ENCODE measurements around the gene SAP25. TPM values are rescaled to one million over a fixed set of nuclear protein-coding genes. Genes with fewer than 3 reads are reported as not detected.
"Not testable (repeated sequence)": the region's sequence is repeated elsewhere in the genome, so short reads cannot be mapped to it uniquely, and the experiment has no call there.

Gene SAP25
- total RNA-seq, 5 donors from 2014 or later (not counting 1 experiment from before 2014, with no cell fraction given) = 61.2 to 129 (median 107) TPM

DNA sequence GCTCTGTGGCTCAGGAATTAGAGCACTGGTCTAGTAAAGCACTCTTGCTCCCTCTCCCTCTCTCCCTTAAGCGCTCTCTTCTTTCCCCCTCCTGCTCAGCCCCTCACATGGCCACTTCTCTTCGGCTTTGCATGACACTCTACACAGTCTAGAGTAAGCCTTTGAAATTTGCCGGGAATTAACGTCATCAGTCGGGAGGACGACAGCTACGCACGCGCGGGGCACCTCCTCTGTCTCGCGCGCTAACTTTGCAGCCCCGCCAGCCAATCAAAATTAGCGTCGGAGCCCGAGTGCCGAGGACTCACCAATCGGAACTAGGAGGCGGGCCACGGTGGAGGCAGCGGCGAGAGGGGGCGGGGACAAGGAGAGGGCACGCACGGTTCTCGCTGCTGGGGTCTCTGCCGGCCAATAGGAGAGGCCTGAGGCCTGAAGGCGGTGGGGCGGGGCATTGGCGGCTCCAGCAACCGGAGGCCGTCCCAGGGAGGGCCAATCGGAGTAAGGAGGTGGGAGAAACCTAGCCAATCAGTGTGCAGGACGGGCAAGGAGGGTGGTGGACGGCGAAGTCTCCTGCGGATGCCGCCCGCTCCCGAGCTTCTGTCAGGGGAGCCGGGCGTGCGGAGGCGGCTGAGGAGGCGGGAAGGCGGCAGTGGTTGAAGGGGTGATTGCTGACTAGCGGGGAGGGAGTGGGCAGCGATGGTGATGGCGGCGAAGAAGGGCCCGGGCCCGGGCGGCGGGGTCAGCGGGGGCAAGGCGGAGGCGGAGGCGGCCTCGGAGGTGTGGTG lies 34.9 kb downstream of the SAP25 start, which contains the start of gene AGFG2:
TSS of gene AGFG2 (plus strand) at position 550 of the 782 bp plus-strand sequence. CDS start at position 694, 144 bp downstream.
- peaks cover 13 to 46% of the 10 kb centered on the region in 2 experiments for H3K4me1 ChIP-seq (ENCODE audit: control insufficient read depth in 1 of 2, extremely low read depth in 1 of 2, insufficient read depth in 2 of 2, low read length in 2 of 2)
- ChIA-PET CTCF (interaction anchor here (0.6 to 3.4 kb wide), 9 partner anchors 10 to 167 kb away, joined by 3 to 14 read pairs (median 4); partner anchors contain the start of genes NYAP1 (in 1 of the 2), POP7 (in 1 of the 2) and PPP1R35 (in 1 of the 2)), POLR2A (interaction anchor here in 1 of 2 donors (0.6 kb wide), 1 partner anchor 340 kb away, joined by 3 read pairs; no protein-coding TSS in a partner anchor)
- DNase-seq (peak; percentile 99 to 100 (median 100)), ATAC-seq (replicated peaks in 1 of 4) (peak; percentile 93 to 97 (median 96))
- Mint-ChIP-seq H3K4me3 (peak within 1 kb of the TSS; percentile 96 to 99 (median 99)), H3K27me3 (no peaks in the 10 kb centered on the region), H3K9me3 (no peaks in the 10 kb centered on the region), H3K36me3 (no peaks in the 10 kb centered on the region), H3K4me1 (peaks cover 47 to 54% (median 50%) of the 10 kb centered on the region in 3 donors), H3K27ac (peak within 1 kb of the TSS; percentile 83 to 93)
- peak within 1 kb of the TSS; percentile 40 for H3K27ac ChIP-seq (ENCODE audit: low read length)
- peak within 1 kb of the TSS; percentile 71 to 85 for H3K4me3 ChIP-seq (ENCODE audit: control insufficient read depth in 1 of 2, extremely low read depth in 1 of 2, low read length in 1 of 2)
- no peaks in the 10 kb centered on the region for H3K36me3 ChIP-seq (ENCODE audit: control insufficient read depth in 2 of 2, extremely low read depth in 1 of 2, insufficient read depth in 1 of 2, low read length in 1 of 2)
- H3K27me3 ChIP-seq (replicated peaks in 1 of 2; ENCODE audit: control insufficient read depth in 2 of 2, extremely low read depth in 1 of 2, insufficient read depth in 2 of 2, low read length in 1 of 2) = no peaks in the 10 kb centered on the region
- under 1% methylated on average over 57 of the region's 60 CpGs for WGBS (ENCODE audit: insufficient coverage)
- H3K9me3 ChIP-seq = no peaks in the 10 kb centered on the region

DNA sequence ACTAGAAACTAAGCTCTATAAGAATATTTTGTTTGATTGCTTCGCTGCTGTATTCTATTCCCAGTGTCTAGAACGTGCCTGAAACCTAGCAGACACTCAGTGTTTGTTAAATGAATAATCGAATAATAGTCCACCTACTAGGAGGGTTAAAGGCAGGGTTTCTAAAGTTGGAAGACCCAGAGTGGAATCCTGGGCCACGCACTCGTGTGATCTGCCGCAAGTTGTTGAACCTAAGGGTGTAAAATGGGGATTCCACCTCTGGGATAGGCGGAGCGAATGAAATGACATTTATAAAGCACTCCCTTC lies 35.4 kb downstream of the SAP25 start:
- Mint-ChIP-seq H3K9me3 (no peaks in the 10 kb centered on the region), H3K36me3 (no peaks in the 10 kb centered on the region), H3K4me1 (peaks cover 42 to 49% (median 45%) of the 10 kb centered on the region in 3 donors), H3K27ac (peak overlapping the region; percentile 80 to 86), H3K4me3 (peak overlapping the region; percentile 96 to 99 (median 99)), H3K27me3 (no peaks in the 10 kb centered on the region)
- no peak for ATAC-seq (replicated peaks in 1 of 4)
- peak overlapping the region; percentile 40 for H3K27ac ChIP-seq (ENCODE audit: low read length)
- H3K27me3 ChIP-seq (replicated peaks in 1 of 2; ENCODE audit: control insufficient read depth in 2 of 2, extremely low read depth in 1 of 2, insufficient read depth in 2 of 2, low read length in 1 of 2) = peaks cover 0 to 2% of the 10 kb centered on the region in 2 experiments
- POLR2A ChIA-PET = no interaction called here
- peaks cover 10 to 40% of the 10 kb centered on the region in 2 experiments for H3K4me1 ChIP-seq (ENCODE audit: control insufficient read depth in 1 of 2, extremely low read depth in 1 of 2, insufficient read depth in 2 of 2, low read length in 2 of 2)
- peak overlapping the region; percentile 15 to 32 for H3K4me3 ChIP-seq (ENCODE audit: control insufficient read depth in 1 of 2, extremely low read depth in 1 of 2, low read length in 1 of 2)
- no peak for DNase-seq
- WGBS (ENCODE audit: insufficient coverage) = 3% methylated on average over 5 of the region's 8 CpGs
- no peaks in the 10 kb centered on the region for H3K9me3 ChIP-seq
- H3K36me3 ChIP-seq (ENCODE audit: control insufficient read depth in 2 of 2, extremely low read depth in 1 of 2, insufficient read depth in 1 of 2, low read length in 1 of 2) = no peaks in the 10 kb centered on the region
- CTCF ChIA-PET = interaction anchor here (0.5 to 3.4 kb wide), 6 partner anchors 11 to 167 kb away, joined by 3 to 14 read pairs (median 5); partner anchors contain the start of genes NYAP1 (in 1 of the 2) and POP7 (in 1 of the 2)

DNA sequence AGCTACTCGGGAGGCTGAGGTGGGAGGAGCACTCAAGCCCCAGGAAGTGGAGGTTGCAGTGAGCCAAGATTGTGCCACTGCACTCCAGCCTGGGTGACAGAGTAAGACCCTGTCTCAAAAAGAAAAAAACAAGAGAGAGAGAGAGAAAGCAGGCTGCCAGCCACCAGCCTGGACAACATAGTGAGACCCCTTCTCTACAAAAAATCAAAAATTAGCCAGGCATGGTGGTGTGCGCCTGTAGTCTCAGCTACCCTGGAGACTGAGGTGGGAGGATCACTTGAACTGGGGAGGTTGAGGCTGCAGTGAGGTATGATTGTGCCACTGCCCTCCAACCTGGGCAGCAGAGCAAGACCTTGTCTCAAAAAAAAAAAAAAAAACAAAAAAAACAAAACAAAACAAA lies 37.0 kb downstream of the SAP25 start:
- H3K27me3 Mint-ChIP-seq; DNase-seq; H3K9me3 Mint-ChIP-seq; H3K4me3 Mint-ChIP-seq; H3K9me3 ChIP-seq; H3K36me3 Mint-ChIP-seq; H3K36me3 ChIP-seq (ENCODE audit: control insufficient read depth in 2 of 2, extremely low read depth in 1 of 2, insufficient read depth in 1 of 2, low read length in 1 of 2); ATAC-seq (replicated peaks in 1 of 4); POLR2A ChIA-PET; H3K27ac ChIP-seq (ENCODE audit: low read length); H3K27ac Mint-ChIP-seq; H3K4me3 ChIP-seq (ENCODE audit: control insufficient read depth in 1 of 2, extremely low read depth in 1 of 2, low read length in 1 of 2): not testable (repeated sequence)
- CTCF ChIA-PET = interaction anchor here in 1 of 2 donors (0.7 to 3.4 kb wide), 2 partner anchors 12 to 50 kb away, joined by 3 to 14 read pairs; partner anchors contain the start of gene FBXO24
- Histone ChIP-seq H3K27me3 (replicated peaks in 1 of 2; ENCODE audit: control insufficient read depth in 2 of 2, extremely low read depth in 1 of 2, insufficient read depth in 2 of 2, low read length in 1 of 2) (peaks cover 0 to 12% of the 10 kb centered on the region in 2 experiments), H3K4me1 (ENCODE audit: control insufficient read depth in 1 of 2, extremely low read depth in 1 of 2, insufficient read depth in 2 of 2, low read length in 2 of 2) (peaks cover 10 to 26% of the 10 kb centered on the region in 2 experiments)
- WGBS (ENCODE audit: insufficient coverage) = 57% methylated on average over 1 of the region's 2 CpGs
- peaks cover 27 to 33% (median 29%) of the 10 kb centered on the region in 3 donors for H3K4me1 Mint-ChIP-seq

DNA sequence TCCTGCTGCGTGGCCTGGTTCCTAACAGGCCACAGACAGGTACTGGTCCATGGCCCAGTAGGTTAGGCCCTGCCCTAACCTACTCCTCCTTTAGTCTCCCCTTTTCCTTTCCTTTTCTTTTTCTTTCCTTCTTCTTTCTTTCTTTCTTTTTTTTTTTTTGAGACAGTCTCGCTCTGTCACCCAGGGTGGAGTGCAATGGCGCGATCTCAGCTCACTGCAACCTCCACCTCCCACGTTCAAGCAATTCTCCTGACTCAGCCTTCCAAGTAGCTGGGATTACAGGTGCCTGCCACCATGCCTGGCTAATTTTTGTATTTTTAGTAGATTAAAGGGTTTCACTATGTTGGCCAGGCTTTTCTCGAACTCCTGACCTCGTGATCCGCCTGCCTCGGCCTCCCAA lies 37.7 kb downstream of the SAP25 start:
- POLR2A ChIA-PET = not testable (repeated sequence)

DNA sequence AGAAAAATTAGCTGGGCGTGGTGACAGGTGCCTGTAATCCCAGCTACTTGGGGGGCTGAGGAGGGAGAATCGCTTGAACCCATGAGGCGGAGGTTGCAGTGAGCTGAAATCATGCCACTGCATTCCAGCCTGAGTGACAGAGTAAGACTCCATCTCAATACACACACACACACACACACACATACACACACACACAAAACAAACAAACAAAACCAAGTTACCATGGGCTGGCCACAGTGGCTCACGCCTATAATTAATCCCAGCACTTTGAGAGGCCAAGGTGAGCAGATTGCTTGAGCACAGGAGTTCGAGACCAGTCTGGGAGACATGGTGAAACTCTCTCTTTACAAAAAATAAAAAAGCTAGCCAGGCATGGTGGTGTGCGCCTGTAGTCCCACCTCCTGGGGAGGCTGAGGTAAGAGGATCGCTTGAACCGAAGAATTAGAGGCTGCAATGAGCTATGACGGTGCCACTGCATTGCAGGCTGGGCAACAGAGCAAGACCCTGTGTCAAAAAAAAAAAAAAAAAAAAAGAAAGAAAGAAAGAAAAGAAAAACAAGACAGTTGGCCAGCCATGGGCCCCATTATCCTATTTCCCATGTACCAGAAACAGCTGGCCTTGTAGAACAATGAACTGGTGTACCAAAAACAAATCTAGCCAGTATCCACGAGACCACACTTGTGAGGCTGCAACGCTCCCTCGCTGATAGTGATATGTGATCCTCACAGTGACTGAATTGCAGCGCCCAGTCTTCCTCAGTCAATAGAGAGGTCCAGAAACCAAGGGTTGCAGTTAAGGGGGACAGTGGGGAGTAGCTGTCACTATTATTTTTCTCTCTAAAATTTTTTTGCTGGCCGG lies 41.3 kb downstream of the SAP25 start:
- Histone ChIP-seq H3K27me3 (replicated peaks in 1 of 2; ENCODE audit: control insufficient read depth in 2 of 2, extremely low read depth in 1 of 2, insufficient read depth in 2 of 2, low read length in 1 of 2) (peaks cover 0 to 17% of the 10 kb centered on the region in 2 experiments), H3K27ac (ENCODE audit: low read length) (no peak overlapping the region), H3K36me3 (ENCODE audit: control insufficient read depth in 2 of 2, extremely low read depth in 1 of 2, insufficient read depth in 1 of 2, low read length in 1 of 2) (no peaks in the 10 kb centered on the region), H3K9me3 (no peaks in the 10 kb centered on the region), H3K4me3 (ENCODE audit: control insufficient read depth in 1 of 2, extremely low read depth in 1 of 2, low read length in 1 of 2) (no peak overlapping the region), H3K4me1 (ENCODE audit: control insufficient read depth in 1 of 2, extremely low read depth in 1 of 2, insufficient read depth in 2 of 2, low read length in 2 of 2) (no peaks in the 10 kb centered on the region)
- CTCF ChIA-PET = interaction anchor here in 1 of 2 donors (0.6 kb wide), 1 partner anchor 268 kb away, joined by 3 read pairs; no protein-coding TSS in a partner anchor
- 97% methylated on average over 4 of the region's 14 CpGs for WGBS (ENCODE audit: insufficient coverage)
- H3K4me1 Mint-ChIP-seq = no peaks in the 10 kb centered on the region
- no peaks in the 10 kb centered on the region for H3K9me3 Mint-ChIP-seq
- DNase-seq = no peak
- ATAC-seq (replicated peaks in 1 of 4) = no peak
- H3K4me3 Mint-ChIP-seq = no peak overlapping the region
- no peaks in the 10 kb centered on the region for H3K36me3 Mint-ChIP-seq
- no peaks in the 10 kb centered on the region for H3K27me3 Mint-ChIP-seq
- H3K27ac Mint-ChIP-seq = no peak overlapping the region
- POLR2A ChIA-PET = interaction anchor here in 1 of 2 donors (0.5 kb wide), 1 partner anchor 139 kb away, joined by 4 read pairs; no protein-coding TSS in a partner anchor

More for the DNA sequence above, 37.7 kb downstream of the SAP25 start:
- H3K36me3 ChIP-seq (ENCODE audit: control insufficient read depth in 2 of 2, extremely low read depth in 1 of 2, insufficient read depth in 1 of 2, low read length in 1 of 2); H3K9me3 Mint-ChIP-seq; H3K27ac Mint-ChIP-seq; ATAC-seq (replicated peaks in 1 of 4); H3K9me3 ChIP-seq; H3K27me3 Mint-ChIP-seq; H3K27ac ChIP-seq (ENCODE audit: low read length); H3K4me3 ChIP-seq (ENCODE audit: control insufficient read depth in 1 of 2, extremely low read depth in 1 of 2, low read length in 1 of 2); H3K36me3 Mint-ChIP-seq; H3K4me3 Mint-ChIP-seq; DNase-seq: not testable (repeated sequence)
- peaks cover 21 to 26% (median 22%) of the 10 kb centered on the region in 3 donors for H3K4me1 Mint-ChIP-seq
- CTCF ChIA-PET = interaction anchor here in 1 of 2 donors (1.6 kb wide), 1 partner anchor 10 kb away, joined by 4 read pairs; no protein-coding TSS in a partner anchor
- 80% methylated on average over 1 of the region's 9 CpGs for WGBS (ENCODE audit: insufficient coverage)
- Histone ChIP-seq H3K27me3 (replicated peaks in 1 of 2; ENCODE audit: control insufficient read depth in 2 of 2, extremely low read depth in 1 of 2, insufficient read depth in 2 of 2, low read length in 1 of 2) (peaks cover 0 to 14% of the 10 kb centered on the region in 2 experiments), H3K4me1 (ENCODE audit: control insufficient read depth in 1 of 2, extremely low read depth in 1 of 2, insufficient read depth in 2 of 2, low read length in 2 of 2) (peaks cover 10 to 20% of the 10 kb centered on the region in 2 experiments)
